ENCODE data around the gene APBA1.

APBA1 gene

GRCh38 chr9:69429281-69429680, 242.9 kb downstream of the APBA1 start:
- Histone ChIP-seq H3K27ac (no peak overlapping the region), H3K36me3 (no peaks in the 10 kb centered on the region), H3K4me3 (ENCODE audit: low read depth in 1 of 2, low read length in 1 of 2) (no peak overlapping the region), H3K4me1 (ENCODE audit: control insufficient read depth in 1 of 2, insufficient read depth in 1 of 2, low read depth in 1 of 2, low read length in 1 of 2) (no peaks in the 10 kb centered on the region), H3K27me3 (peaks cover 6% of the 10 kb centered on the region), H3K9me3 (no peaks in the 10 kb centered on the region)
- no peak for TF ChIP-seq CTCF (IDR thresholded peaks at IDR 0.05)

- no peak for TF ChIP-seq CTCF (IDR thresholded peaks at IDR 0.05)
- no peaks in the 10 kb centered on the region for H3K4me1 ChIP-seq (ENCODE audit: control insufficient read depth in 1 of 2, insufficient read depth in 1 of 2, low read depth in 1 of 2, low read length in 1 of 2)
- H3K27ac ChIP-seq: no peak overlapping the region
- H3K4me3 ChIP-seq (ENCODE audit: low read depth in 1 of 2, low read length in 1 of 2): no peak overlapping the region
- no peaks in the 10 kb centered on the region for H3K36me3 ChIP-seq
- H3K27me3 ChIP-seq: peaks cover 6% of the 10 kb centered on the region
- H3K9me3 ChIP-seq: no peaks in the 10 kb centered on the region
Measured at GRCh38 chr9:69428017-69428785, 244.0 kb downstream of the APBA1 start.

GRCh38 chr9:69427286-69427685, 244.9 kb downstream of the APBA1 start:
- no peak for TF ChIP-seq CTCF (IDR thresholded peaks at IDR 0.05)
- H3K27me3 ChIP-seq: peaks cover 6% of the 10 kb centered on the region
- no peak overlapping the region for H3K4me3 ChIP-seq (ENCODE audit: low read depth in 1 of 2, low read length in 1 of 2)
- no peak overlapping the region for H3K27ac ChIP-seq
- no peaks in the 10 kb centered on the region for H3K4me1 ChIP-seq (ENCODE audit: control insufficient read depth in 1 of 2, insufficient read depth in 1 of 2, low read depth in 1 of 2, low read length in 1 of 2)
- no peaks in the 10 kb centered on the region for H3K9me3 ChIP-seq
- no peaks in the 10 kb centered on the region for H3K36me3 ChIP-seq

GRCh38 chr9:69425136-69425801, 246.9 kb downstream of the APBA1 start:
- no peak for TF ChIP-seq CTCF (IDR thresholded peaks at IDR 0.05)

GRCh38 chr9:69421908-69422801, 250.0 kb downstream of the APBA1 start:
- no peak overlapping the region for H3K27ac ChIP-seq
- H3K27me3 ChIP-seq: peaks cover 9% of the 10 kb centered on the region
- no peaks in the 10 kb centered on the region for H3K36me3 ChIP-seq
- H3K9me3 ChIP-seq: no peaks in the 10 kb centered on the region
- H3K4me3 ChIP-seq (ENCODE audit: low read depth in 1 of 2, low read length in 1 of 2): no peak overlapping the region
- peak; percentile 70 for TF ChIP-seq CTCF (IDR thresholded peaks at IDR 0.05)
- H3K4me1 ChIP-seq (ENCODE audit: control insufficient read depth in 1 of 2, insufficient read depth in 1 of 2, low read depth in 1 of 2, low read length in 1 of 2): no peaks in the 10 kb centered on the region

More at GRCh38 chr9:69425136-69425801, 246.9 kb downstream of the APBA1 start:
- no peak overlapping the region for H3K4me3 ChIP-seq (ENCODE audit: low read depth in 1 of 2, low read length in 1 of 2)
- H3K27me3 ChIP-seq: peaks cover 15% of the 10 kb centered on the region
- no peak overlapping the region for H3K27ac ChIP-seq
- H3K4me1 ChIP-seq (ENCODE audit: control insufficient read depth in 1 of 2, insufficient read depth in 1 of 2, low read depth in 1 of 2, low read length in 1 of 2): no peaks in the 10 kb centered on the region
- no peaks in the 10 kb centered on the region for H3K36me3 ChIP-seq
- no peaks in the 10 kb centered on the region for H3K9me3 ChIP-seq
